Hematopoietic multipotent progenitor cell treated with erythropoietin and hydrocortisone succinate and interleukin-3 and kit ligand, for 15 days (in vitro differentiated cells): ENCODE data around the gene TECR.
"Not testable (repeated sequence)": the region's sequence is repeated elsewhere in the genome, so short reads cannot be mapped to it uniquely, and the experiment has no call there.

Source experiments
- DNase-seq: peaks from one replicate; pipeline ENCODE4 v3.0.0-alpha.2; 2015; ENCODE audit warnings: low spot score

TECR gene

DNA sequence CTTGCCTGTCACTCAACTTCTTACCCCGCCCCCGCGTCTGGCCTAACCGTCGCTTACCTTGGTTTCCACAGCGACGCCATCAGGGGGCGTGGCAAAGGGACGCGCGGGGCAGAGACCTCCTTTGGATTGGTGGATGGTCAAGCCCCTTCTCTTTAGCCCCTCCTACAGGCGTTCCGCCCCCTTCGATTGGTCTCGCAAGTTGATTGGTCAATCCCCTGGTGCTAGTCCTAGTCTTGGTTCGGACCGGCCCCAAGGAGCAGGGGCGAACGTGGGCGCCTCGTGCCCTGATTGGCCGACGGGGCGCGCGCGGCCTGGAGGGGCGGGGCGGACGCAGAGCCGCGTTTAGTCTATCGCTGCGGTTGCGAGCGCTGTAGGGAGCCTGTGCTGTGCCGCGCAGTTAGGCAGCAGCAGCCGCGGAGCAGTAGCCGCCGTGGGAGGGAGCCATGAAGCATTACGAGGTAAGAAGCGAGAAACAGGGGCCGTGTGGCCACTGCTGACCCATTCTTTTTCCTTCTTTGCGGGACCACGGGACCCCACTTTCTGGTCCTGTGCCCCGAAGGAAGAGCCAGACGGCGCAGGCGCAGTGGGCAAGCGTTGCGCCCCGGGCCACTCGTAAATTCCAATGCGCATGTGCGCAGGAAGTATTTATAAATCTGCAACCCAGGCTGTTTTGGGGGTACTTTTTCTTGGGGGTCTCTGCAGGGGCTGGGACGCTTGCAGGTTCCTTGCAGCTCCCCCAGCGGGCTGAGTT is at the start of gene TECR:
TSS of gene TECR (plus strand) at position 341 of the 751 bp plus-strand sequence. CDS start at position 444, 103 bp downstream.
- DNase-seq: peak; percentile 100

GRCh38 chr19:14479975-14480699 is 49.3 kb upstream of the TECR start:
- DNase-seq: peak; percentile 53

GRCh38 chr19:14480700-14481079 is 48.7 kb upstream of the TECR start:
- no peak for DNase-seq

DNA sequence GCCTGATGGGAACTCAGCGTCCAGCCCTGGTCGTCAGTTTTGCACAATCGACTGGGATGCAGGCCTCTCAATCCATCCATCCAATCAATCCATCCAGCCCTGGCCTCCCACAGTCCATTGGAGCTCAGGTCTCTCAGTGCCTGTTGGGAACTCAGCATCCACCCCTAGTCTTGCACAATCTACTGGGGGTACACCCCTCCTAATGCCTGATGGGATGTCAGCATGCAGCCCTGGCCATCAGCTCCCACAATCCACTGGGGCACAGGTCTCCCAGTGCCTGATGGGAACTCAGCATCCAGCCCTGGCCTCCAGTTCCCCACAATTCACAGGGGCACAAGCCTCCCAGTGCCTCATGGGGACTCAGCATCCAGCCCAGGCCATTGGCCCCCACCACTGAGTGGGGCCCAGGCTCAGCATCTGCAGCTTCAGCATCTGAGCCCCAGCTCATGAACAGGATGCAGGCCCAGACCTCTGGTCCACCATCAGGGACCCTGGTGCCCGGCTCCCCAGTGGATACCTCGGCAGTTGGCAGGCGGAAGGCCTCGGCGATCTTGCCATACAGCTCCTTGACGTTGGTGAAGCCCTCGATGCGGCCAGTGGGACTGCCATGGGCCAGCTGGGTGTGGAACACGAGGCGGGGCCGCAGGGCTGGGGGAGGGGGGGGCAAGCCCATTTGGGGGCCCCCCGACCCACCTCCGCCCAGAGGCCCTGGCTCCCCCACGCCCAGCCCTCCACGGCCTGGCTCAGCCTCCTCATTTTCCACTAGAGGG is 47.0 kb upstream of the TECR start:
- no peak for DNase-seq

DNA sequence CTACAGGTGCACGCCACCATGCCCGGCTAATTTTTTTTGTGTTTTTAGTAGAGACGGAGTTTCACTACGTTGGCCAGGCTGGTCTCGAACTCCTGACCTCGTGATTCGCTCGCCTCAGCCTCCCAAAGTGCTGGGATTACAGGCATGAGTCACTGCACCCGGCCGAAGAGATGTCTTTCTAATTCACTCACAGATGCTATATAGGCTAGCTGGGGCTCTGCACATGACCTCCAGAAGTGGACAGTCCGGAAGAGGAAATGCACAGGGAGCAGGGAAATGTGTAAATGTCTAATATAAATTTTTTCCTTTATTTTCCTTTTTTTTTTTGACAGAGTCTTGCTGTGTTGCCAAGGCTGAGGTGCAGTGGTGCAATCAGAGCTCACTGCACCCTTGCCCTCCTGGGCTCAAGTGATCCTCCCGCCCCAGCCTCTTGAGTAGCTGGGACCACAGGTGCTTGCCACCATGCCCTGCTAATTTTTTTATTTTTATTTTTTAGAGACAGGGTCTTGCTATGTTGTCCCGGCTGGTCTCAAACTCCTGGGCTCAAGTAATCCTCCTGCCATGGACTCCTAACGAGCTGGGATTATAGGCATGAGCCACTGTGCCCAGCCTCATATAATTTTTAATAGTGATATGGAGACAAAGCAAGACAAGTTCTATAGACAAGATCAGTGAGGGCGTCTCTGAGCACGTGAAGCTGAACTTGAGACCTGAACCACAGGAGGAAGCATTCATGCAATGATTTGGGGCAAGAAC is 41.8 kb upstream of the TECR start:
- DNase-seq: no peak

DNA sequence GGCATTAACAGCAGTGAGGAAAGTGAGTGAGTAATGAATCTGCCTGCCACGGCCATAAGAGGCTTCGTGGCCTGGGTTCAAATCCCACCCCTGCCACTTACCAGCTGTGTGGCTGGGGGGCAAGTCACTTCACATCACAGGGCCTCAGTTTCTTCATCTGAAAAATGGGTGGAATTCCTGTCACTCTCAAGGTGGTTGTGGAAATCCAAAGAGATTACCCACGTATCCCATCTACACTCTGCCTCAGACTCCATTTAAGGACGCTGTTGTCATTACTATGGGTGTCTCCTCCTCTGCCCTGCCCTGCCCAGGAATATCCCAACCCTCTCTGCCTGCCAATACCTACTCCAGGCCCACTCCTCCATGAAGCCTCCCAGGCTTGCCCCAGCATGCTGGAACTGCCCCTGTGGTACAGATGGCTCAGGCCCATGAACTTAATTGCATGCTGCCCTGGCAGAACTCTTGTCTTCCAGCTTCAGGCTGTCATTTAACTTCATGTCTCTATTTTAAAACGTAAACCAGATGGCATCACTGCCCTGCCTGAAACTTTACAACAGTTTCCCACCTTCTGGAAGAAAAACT is 36.5 kb upstream of the TECR start:
- no peak for DNase-seq

GRCh38 chr19:14494411-14494810 is 35.0 kb upstream of the TECR start:
- no peak for DNase-seq

DNA sequence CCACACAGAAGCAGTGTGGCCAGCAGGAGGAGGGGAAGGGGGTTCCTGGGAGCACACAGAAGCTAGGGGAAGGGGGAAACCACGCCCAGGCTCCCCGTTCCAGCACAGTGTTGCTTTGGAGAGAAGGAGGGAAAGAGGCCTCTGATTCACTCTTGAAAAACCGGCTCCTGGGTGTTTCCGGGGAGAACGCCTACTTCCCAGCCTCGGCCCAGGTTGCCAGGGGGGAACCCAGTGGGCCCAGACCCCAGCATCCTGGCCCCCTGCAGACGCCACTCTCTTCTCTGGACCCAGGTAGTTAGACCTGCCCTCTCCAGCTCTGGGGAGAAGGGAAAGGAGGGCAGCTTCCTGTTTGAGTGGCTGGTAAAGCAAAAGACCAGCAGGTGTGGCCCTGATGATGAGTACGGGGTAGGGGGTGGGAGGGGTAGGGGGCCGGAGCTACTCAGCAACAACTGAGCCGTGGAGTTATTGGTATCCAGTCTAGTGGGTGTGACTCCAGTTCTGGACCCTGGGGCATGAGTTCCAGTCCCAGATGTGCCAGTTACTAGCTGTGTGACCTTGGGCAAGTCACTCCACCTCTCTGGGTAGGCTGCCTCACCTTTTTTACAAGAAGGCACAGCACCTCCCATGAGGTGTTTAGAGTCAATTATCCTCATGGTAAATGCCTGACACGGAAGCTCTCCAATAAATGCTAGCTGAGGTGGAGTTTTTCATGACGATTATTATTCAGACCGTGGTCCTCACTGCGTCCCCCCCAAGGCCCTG is 34.3 kb upstream of the TECR start:
- DNase-seq: no peak

DNA sequence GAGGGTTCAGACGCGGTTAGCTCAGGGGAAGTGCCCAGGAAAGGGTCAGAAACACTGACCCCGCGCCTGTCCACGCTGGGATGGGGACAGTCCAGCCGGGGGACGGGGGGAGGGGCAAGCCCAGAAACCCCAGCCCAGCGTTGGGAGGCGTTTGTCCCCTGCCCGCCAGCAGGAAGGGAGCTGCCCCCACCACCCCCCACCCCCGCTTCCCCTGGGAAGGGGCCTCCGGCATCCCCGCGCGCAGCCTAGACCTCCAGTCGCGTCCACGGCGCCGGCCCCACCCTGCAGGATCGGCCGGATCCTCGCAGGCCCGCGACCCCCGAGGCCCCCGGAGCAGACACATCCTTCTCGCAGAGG is 33.7 kb upstream of the TECR start:
- no peak for DNase-seq

DNA sequence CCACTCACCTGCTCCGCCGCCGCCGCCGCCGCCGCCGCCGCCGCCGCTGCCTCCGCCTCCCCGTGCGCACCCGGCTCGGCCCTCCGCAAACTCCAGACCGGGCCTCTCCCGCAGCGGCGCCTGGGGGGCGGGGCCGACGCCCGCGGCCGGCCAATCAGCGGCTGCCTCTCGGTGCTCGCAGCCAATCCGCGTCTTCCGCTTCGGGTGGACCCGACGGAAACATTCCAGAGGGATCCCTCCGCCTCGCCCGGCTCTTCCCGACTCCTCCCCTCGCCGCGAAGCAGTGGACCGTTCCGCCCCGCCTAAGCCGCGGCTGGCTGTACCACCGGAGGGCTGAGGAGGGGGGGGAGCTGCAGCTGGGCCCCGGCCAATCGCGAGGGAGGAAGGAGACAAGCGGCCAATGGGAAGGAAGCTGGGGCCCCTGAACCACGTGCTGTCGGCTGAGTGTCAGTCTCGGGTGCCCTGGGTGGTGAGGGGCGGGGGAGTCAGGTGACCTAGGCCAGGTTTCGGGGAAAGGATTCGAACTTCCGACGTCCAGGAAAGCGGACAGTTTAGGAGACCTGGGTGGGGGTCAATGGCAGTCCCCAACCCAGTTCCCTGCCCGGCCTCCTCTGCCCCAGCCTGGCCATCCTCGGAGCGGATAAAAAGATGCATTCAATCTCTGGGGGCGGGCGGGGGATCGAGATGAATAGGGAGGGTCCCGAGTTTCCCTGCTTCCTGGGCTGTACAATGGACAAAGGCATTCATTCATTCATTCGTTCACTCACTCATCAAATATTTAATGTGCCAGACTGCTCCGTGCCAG is 33.2 kb upstream of the TECR start, which contains the start of gene GIPC1:
TSS of gene GIPC1 (minus strand) at position 99 of the 805 bp plus-strand sequence. CDS start 13,151 bp downstream, outside the sequence.
- peak; percentile 83 for DNase-seq

- DNase-seq: no peak
Measured at GRCh38 chr19:14496834-14497227, 32.6 kb upstream of the TECR start.

DNA sequence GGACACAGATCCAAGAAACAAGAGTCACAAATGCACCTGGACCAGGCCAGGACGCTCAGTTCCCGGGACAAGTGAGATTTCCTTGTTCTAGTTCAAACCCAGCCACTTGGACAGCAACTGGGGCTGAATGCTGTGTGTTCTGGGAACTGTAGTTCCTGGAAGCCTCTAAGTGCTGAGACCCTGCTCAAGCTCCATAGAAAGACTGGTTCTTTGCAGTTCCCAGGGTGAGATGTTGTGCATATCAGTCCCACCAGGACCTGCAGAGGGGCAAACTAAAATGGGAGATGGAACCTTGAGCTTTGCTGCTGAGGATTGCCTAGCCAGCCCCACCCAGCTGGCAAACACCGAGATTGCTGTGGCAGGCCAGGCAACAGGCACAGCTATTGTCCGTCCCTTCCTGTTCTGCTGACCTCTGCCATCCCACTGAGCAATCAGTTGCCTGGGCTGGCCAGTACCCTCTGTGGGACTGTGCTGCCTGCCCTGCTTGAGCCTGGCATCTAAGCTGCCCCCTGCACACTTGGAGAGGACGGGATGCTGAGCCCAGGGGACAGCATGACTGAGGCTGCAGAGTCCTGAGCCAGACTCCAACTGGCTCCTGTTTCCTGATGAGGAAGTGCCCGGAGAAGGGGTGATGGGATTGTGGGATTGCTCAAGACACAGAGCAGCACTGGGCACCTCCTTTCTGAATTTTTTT is 32.0 kb upstream of the TECR start:
- no peak for DNase-seq

DNA sequence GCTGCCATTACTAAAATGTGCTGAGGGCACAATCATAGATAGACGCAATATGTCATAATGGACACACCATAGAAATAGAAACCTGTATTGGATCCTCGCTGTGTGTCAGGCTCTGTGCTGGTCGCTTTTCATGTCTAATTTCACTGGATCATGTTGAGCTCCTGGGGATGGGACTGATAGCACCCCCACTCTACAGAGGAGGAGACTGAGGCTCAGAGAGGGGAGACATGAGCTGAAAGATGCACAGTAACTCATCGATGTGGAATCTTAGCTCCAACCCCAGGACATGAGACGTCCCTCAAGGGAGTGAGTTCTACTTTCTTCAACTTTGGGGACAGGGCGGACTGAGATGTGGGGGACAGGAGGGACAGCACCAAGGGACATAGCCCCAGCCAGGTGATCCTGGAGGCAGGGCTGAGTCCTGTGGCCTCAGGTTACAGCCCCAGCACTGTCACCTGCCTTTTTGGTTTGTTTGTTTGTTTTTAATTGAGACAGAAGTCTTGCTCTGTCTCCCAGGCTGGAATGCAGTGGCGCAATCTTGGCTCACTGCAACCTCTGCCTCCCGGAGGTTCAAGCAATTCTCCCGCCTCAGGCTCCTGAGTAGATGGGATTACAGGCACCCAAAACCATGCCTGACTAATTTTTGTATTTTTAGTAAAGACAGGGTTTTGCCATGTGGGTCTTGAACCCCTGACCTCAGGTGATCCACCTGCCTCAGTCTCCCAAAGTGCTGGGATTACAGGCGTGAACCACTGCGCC is 26.9 kb upstream of the TECR start:
- DNase-seq: no peak

- DNase-seq: no peak
Measured at GRCh38 chr19:14503285-14503684, 26.1 kb upstream of the TECR start.

DNA sequence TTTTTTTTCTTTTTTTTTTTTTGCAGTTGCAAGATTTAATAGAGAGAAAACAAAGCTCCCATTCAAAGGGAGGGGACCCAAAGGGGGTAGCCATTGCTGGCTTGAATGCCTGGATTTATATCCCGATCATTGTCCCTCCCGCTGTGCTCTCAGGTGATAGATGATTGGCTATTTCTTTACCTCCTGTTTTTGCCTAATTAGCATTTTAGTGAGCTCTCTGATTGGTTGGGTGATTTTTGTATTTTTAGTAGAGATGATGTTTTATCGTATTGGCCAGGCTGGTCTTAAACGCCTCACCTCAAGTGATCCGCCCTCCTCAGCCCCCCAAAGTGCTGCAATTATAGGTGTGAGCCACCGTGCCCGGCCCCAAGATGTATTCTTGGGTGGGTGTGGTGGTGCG is 24.8 kb upstream of the TECR start:
- DNase-seq: not testable (repeated sequence)

- DNase-seq: peak; percentile 72
Measured at GRCh38 chr19:14505488-14506239, 23.7 kb upstream of the TECR start.

DNA sequence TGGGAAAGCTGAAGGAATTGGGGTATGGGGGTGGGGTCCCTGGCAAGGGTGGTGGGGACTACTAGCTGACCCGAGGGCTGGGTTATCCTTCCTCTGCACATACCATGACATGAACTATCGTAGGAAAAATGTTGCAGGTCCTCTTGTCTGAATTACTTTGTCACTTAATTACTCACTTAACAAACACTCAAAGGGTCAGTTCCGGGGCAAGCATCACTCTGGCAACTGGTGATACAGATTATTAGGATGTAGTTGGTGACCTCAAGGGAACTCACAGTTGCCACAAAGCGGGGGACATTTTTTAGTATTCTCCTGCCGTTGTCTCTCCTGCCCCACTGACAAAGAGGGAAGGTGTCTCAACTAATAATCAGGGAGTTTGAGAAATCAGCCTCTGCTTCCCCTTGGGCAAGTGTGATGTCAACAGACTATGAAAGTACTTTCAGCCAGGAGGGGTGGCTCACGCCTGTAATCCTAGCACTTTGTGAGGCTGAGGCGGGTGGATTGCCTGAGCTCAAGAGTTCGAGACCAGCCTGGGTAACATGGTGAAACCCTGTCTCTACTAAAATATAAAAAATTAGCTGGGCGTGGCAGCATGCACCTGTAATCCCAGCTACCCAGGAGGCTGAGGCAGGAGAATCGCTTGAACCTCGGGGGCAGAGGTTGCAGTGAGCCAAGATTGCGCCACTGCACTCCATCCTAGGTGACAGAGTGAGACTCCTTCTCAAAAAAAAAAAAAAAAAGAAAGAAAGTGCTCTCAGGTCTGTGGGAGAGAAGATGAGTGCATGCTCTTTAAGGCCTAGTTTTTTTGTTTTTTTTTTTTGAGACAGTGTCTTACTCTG is 21.5 kb upstream of the TECR start:
- no peak for DNase-seq
